ENCODE results near the gene ROR1.

GRCh38 chr1:64129701-64130100 lies 355.9 kb downstream of the ROR1 start:
- no peak for TF ChIP-seq POLR2A (IDR thresholded peaks at IDR 0.05)
- TF ChIP-seq, protein P1, sequence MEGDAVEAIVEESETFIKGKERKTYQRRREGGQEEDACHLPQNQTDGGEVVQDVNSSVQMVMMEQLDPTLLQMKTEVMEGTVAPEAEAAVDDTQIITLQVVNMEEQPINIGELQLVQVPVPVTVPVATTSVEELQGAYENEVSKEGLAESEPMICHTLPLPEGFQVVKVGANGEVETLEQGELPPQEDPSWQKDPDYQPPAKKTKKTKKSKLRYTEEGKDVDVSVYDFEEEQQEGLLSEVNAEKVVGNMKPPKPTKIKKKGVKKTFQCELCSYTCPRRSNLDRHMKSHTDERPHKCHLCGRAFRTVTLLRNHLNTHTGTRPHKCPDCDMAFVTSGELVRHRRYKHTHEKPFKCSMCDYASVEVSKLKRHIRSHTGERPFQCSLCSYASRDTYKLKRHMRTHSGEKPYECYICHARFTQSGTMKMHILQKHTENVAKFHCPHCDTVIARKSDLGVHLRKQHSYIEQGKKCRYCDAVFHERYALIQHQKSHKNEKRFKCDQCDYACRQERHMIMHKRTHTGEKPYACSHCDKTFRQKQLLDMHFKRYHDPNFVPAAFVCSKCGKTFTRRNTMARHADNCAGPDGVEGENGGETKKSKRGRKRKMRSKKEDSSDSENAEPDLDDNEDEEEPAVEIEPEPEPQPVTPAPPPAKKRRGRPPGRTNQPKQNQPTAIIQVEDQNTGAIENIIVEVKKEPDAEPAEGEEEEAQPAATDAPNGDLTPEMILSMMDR (IDR thresholded peaks at IDR 0.05): no peak

Data from testis (tissue), 2 donors.